ENCODE results near the gene MAPK10. TPM values are rescaled to one million over a fixed set of nuclear protein-coding genes. Genes with fewer than 3 reads are reported as not detected.

MAPK10 gene
- total and polyA plus RNA-seq, 4 donors = 3.3 to 109 (median 24.5) TPM

DNA sequence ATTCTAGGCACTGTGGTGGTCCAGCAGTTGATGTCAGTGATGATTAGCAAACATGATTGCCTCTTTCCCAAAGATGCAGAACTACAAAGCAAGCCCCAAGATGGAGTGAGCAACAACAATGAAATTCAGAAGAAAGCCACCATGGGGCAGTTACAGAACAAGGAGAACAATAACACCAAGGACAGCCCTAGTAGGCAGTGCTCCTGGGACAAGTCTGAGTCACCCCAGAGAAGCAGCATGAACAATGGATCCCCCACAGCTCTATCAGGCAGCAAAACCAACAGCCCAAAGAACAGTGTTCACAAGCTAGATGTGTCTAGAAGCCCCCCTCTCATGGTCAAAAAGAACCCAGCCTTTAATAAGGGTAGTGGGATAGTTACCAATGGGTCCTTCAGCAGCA lies 365.3 kb downstream of the MAPK10 start:
- no peaks in the 10 kb centered on the region for H3K9me3 ChIP-seq (ENCODE audit: control insufficient read depth in 4 of 4, insufficient read depth in 3 of 4, low read length in 3 of 4)
- ATAC-seq (ENCODE audit: insufficient read depth, low FRiP score) (no peak), DNase-seq (no peak)
- H3K27me3 ChIP-seq (ENCODE audit: control insufficient read depth in 3 of 3, insufficient read depth in 3 of 3, low read length in 2 of 3) = no peaks in the 10 kb centered on the region
- H3K4me3 ChIP-seq = no peak overlapping the region
- H3K27ac ChIP-seq (ENCODE audit: low read depth in 1 of 2, low read length in 1 of 2) = no peak overlapping the region
- H3K9ac ChIP-seq (ENCODE audit: insufficient read depth in 1 of 2, low read length in 2 of 2) = no peak overlapping the region
- TF ChIP-seq, protein P1, sequence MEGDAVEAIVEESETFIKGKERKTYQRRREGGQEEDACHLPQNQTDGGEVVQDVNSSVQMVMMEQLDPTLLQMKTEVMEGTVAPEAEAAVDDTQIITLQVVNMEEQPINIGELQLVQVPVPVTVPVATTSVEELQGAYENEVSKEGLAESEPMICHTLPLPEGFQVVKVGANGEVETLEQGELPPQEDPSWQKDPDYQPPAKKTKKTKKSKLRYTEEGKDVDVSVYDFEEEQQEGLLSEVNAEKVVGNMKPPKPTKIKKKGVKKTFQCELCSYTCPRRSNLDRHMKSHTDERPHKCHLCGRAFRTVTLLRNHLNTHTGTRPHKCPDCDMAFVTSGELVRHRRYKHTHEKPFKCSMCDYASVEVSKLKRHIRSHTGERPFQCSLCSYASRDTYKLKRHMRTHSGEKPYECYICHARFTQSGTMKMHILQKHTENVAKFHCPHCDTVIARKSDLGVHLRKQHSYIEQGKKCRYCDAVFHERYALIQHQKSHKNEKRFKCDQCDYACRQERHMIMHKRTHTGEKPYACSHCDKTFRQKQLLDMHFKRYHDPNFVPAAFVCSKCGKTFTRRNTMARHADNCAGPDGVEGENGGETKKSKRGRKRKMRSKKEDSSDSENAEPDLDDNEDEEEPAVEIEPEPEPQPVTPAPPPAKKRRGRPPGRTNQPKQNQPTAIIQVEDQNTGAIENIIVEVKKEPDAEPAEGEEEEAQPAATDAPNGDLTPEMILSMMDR (IDR thresholded peaks at IDR 0.05; ENCODE audit: control extremely low read depth, extremely low read depth) = no peak
- peaks cover 0 to 14% (median 13%) of the 10 kb centered on the region in 4 donors for H3K36me3 ChIP-seq (ENCODE audit: control insufficient read depth in 4 of 4, insufficient read depth in 4 of 4, low read length in 4 of 4)
- H3K4me1 ChIP-seq (ENCODE audit: control insufficient read depth in 5 of 5, insufficient read depth in 5 of 5, low read length in 5 of 5) = no peaks in the 10 kb centered on the region

DNA sequence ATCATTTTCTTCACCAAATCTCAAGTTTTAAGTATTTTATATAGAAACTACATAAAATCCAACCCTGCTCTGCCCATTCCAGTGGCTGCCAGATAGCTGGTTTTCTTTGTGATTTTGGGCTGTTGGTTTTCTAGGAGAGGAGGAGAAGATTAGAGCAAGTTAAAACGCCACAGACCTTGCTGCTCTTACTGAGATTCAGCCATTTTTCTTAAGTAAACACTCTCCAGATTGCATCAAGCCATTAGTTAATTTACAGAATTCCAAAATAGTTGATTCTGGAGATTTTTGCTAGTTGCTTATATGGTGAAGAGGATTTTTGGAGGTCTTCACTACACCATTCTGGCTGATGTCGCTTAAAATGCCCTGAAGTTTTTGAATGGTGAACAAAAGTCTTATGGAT lies 366.2 kb downstream of the MAPK10 start:
- TF ChIP-seq, protein P1 (IDR thresholded peaks at IDR 0.05; ENCODE audit: control extremely low read depth, extremely low read depth) = no peak
- Histone ChIP-seq H3K36me3 (ENCODE audit: control insufficient read depth in 4 of 4, insufficient read depth in 4 of 4, low read length in 4 of 4) (peaks cover 0 to 14% (median 13%) of the 10 kb centered on the region in 4 donors), H3K27ac (ENCODE audit: low read depth in 1 of 2, low read length in 1 of 2) (no peak overlapping the region), H3K4me3 (no peak overlapping the region), H3K9ac (ENCODE audit: insufficient read depth in 1 of 2, low read length in 2 of 2) (no peak overlapping the region), H3K9me3 (ENCODE audit: control insufficient read depth in 4 of 4, insufficient read depth in 3 of 4, low read length in 3 of 4) (no peaks in the 10 kb centered on the region), H3K4me1 (ENCODE audit: control insufficient read depth in 5 of 5, insufficient read depth in 5 of 5, low read length in 5 of 5) (no peaks in the 10 kb centered on the region), H3K27me3 (ENCODE audit: control insufficient read depth in 3 of 3, insufficient read depth in 3 of 3, low read length in 2 of 3) (no peaks in the 10 kb centered on the region)
- 89 to 95% methylated on average over 2 of the region's 2 CpGs for WGBS, 2 donors
- no peak for DNase-seq
- ATAC-seq (ENCODE audit: insufficient read depth, low FRiP score) = no peak

DNA sequence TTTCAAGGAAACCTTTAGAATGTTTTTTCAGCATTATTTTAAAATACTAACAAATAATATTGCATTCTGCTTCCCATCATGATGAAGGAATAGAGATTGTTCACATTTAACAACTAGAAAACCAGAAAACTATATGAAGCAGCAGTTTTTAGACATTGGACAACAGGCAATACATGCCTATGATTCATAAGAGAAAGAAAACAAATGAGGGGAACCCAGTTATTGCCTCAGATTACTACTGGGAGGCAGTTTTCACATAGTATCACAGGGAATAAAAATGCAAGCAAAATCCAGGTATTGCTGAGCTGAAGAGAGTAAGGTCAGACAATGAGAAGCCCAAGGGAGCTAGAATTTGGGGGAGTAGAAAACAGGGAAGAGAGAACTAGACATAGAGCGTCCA lies 373.6 kb downstream of the MAPK10 start:
- H3K9me3 ChIP-seq (ENCODE audit: control insufficient read depth in 4 of 4, insufficient read depth in 3 of 4, low read length in 3 of 4) = no peaks in the 10 kb centered on the region
- no peak for ATAC-seq (ENCODE audit: insufficient read depth, low FRiP score)
- H3K9ac ChIP-seq (ENCODE audit: insufficient read depth in 1 of 2, low read length in 2 of 2) = no peak overlapping the region
- H3K4me3 ChIP-seq = no peak overlapping the region
- WGBS, 2 donors = 99 to 100% methylated on average over 1 of the region's 1 CpG
- TF ChIP-seq, protein P1 (IDR thresholded peaks at IDR 0.05; ENCODE audit: control extremely low read depth, extremely low read depth) = no peak
- H3K36me3 ChIP-seq (ENCODE audit: control insufficient read depth in 4 of 4, insufficient read depth in 4 of 4, low read length in 4 of 4) = peaks cover 0 to 8% (median 2%) of the 10 kb centered on the region in 4 donors
- H3K27me3 ChIP-seq (ENCODE audit: control insufficient read depth in 3 of 3, insufficient read depth in 3 of 3, low read length in 2 of 3) = no peaks in the 10 kb centered on the region
- no peak overlapping the region for H3K27ac ChIP-seq (ENCODE audit: low read depth in 1 of 2, low read length in 1 of 2)
- DNase-seq = no peak
- H3K4me1 ChIP-seq (ENCODE audit: control insufficient read depth in 5 of 5, insufficient read depth in 5 of 5, low read length in 5 of 5) = no peaks in the 10 kb centered on the region

DNA sequence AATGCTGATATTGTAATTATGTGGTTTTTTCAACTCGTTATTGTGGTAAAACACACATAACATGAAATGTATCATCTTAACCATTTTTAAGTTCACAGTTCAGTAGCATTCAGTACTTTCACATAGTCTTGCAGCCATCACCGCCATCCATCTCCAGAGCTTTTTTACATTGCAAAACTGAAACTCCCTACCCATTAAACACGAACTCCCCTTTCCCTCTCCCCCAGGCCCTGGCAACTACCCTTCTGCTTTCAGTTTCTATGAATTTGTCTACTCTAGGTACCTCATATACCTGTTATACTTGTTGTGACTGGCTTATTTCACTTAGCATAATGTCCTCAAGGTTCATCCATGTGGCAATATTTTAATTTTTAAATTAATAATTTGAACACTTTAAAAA lies 380.6 kb downstream of the MAPK10 start:
- H3K36me3 ChIP-seq (ENCODE audit: control insufficient read depth in 4 of 4, insufficient read depth in 4 of 4, low read length in 4 of 4) = peaks cover 1 to 15% (median 5%) of the 10 kb centered on the region in 4 donors

More for the DNA sequence above, 380.6 kb downstream of the MAPK10 start:
- Histone ChIP-seq H3K27ac (ENCODE audit: low read depth in 1 of 2, low read length in 1 of 2) (no peak overlapping the region), H3K9ac (ENCODE audit: insufficient read depth in 1 of 2, low read length in 2 of 2) (no peak overlapping the region), H3K4me3 (no peak overlapping the region), H3K27me3 (ENCODE audit: control insufficient read depth in 3 of 3, insufficient read depth in 3 of 3, low read length in 2 of 3) (no peaks in the 10 kb centered on the region), H3K4me1 (ENCODE audit: control insufficient read depth in 5 of 5, insufficient read depth in 5 of 5, low read length in 5 of 5) (no peaks in the 10 kb centered on the region), H3K9me3 (ENCODE audit: control insufficient read depth in 4 of 4, insufficient read depth in 3 of 4, low read length in 3 of 4) (no peaks in the 10 kb centered on the region)
- no peak for DNase-seq
- WGBS, 2 donors = 61 to 80% methylated on average over 3 of the region's 3 CpGs
- no peak for ATAC-seq (ENCODE audit: insufficient read depth, low FRiP score)
- TF ChIP-seq, protein P1 (IDR thresholded peaks at IDR 0.05; ENCODE audit: control extremely low read depth, extremely low read depth) = no peak
